Vagina (tissue), 2 donors: ENCODE measurements around the gene TRAF2. TPM values are rescaled to one million over a fixed set of nuclear protein-coding genes. Genes with fewer than 3 reads are reported as not detected.
A peak's percentile ranks its signal among the peaks of the same experiment; 100 is the strongest.

Source experiments
- DNase-seq, 2 donors: peaks; one replicate each; pipeline ENCODE4 v3.0.0-alpha.2; 2017; ENCODE audit errors: extremely low spot score in 2 of 2
- H3K27ac ChIP-seq: fragments of 200-600 bp; sonication (generic); one replicate; pipeline ENCODE4 v1.5.1; 2019
- H3K27me3 ChIP-seq: fragments of 200-600 bp; sonication (generic); one replicate; pipeline ENCODE4 v1.5.1; 2019
- H3K36me3 ChIP-seq, 2 donors: fragments of 200-600 bp; sonication (generic); one replicate each; pipeline ENCODE4 v1.5.1; 2017 to 2019
- H3K4me1 ChIP-seq: fragments of 200-600 bp; sonication (generic); one replicate; pipeline ENCODE4 v1.5.1; 2019
- H3K4me3 ChIP-seq, 2 donors: fragments of 200-600 bp; sonication (generic); 1 replicate in 1 of 2; 2 replicates in 1 of 2; pipeline ENCODE4 v1.5.1; 2016 to 2019
- H3K9me3 ChIP-seq: fragments of 200-600 bp; sonication (generic); one replicate; pipeline ENCODE4 v1.5.1; 2019
- POLR2A ChIP-seq, 2 donors: fragments of 450-650 bp; IDR thresholded peaks; one replicate each; pipeline ENCODE4 v1.6.1; 2017; ENCODE audit warnings: antibody characterized with exemption in 2 of 2, mild to moderate bottlenecking in 2 of 2, moderate library complexity in 2 of 2
- POLR2AphosphoS5 ChIP-seq, 2 donors: sonication (generic); formaldehyde crosslinking; IDR thresholded peaks; one replicate each; pipeline ENCODE4 v1.9.0; 2017; ENCODE audit warnings: antibody characterized with exemption in 2 of 2, mild to moderate bottlenecking in 2 of 2, low read depth in 1 of 2; ENCODE audit not compliant: insufficient read depth in 1 of 2
- intact Hi-C: fragments of 100-400 bp; cut with DNase I; formaldehyde crosslinking; loops from one replicate; pipeline ENCODE4 v1.15.1; 2023
- microRNA-seq: library from miRNA; unstranded; fragments of <30 nt; microRNA quantifications from one replicate; pipeline ENCODE4, GENCODE V29; 2017; ENCODE audit warnings: borderline number of aligned reads, borderline replicate concordance
- small RNA-seq: library from RNA; depleted of rRNA; stranded (forward); fragments of <200 nt; gene quantifications from one replicate; pipeline ENCODE3, GENCODE V24; 2016
- total RNA-seq: library from RNA; depleted of rRNA; stranded (reverse); fragments of >200 nt; gene quantifications from one replicate; pipeline ENCODE4 v1.2.3, GENCODE V29; 2016
- TF ChIP-seq, protein P1 (sequence below), 3 experiments: fragments of 450-650 bp in 2 of 3; fragments of 200-600 bp in 1 of 3; sonication (generic) in 1 of 3; IDR thresholded peaks; one replicate each; pipeline ENCODE4 v1.5.1; 2017 to 2019; ENCODE audit warnings: antibody characterized with exemption in 3 of 3, mild to moderate bottlenecking in 2 of 3, moderate library complexity in 2 of 3

The TRAF2 gene
- total RNA-seq, 1 donor from 2014 or later = 12.8 TPM

DNA sequence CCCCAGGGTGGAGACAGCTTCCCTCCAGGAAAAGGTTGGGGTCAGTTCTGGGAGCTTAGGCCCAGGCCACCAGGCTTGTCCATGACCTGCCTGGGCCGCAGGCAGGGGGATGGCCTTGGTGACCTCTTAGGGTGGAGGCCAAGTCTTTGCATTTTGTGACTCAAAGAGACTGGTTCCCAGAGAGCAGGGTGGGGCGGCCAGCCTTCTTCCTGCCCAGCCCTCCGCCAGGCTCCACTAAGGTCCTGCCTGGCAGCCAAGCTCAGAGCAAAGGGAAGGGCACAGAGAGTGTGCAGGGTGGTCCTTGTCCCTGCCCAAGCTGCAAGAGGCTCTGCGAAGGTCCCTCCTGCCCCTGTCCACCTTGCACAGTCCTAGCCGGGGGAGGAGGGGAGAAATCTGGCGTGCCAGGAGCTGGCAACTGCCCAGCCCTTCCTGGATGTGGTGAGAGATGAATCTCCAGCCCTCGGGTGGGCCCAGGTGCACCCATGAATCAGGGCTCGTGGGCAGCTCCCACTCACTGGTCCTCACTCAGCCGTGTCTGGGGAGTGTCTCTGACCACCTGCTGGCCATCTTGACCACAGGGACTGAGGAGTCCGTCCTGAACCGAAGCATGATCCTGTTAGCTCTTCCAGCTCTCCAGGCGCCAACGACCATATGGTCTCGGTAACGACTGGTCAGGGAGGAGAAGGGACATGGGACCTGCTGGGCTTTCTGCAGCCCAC, 88.7 kb downstream of the TRAF2 start:
- peaks cover 42% of the 10 kb centered on the region for H3K4me1 ChIP-seq
- H3K27me3 ChIP-seq = no peaks in the 10 kb centered on the region
- no peak for DNase-seq
- no peaks in the 10 kb centered on the region for H3K9me3 ChIP-seq
- intact Hi-C loops = no loop called here
- TF ChIP-seq POLR2AphosphoS5 (IDR thresholded peaks at IDR 0.05; ENCODE audit: insufficient read depth in 1 of 2, low read depth in 1 of 2) = peak in 1 of 2 donors; percentile 16
- TF ChIP-seq, protein P1, sequence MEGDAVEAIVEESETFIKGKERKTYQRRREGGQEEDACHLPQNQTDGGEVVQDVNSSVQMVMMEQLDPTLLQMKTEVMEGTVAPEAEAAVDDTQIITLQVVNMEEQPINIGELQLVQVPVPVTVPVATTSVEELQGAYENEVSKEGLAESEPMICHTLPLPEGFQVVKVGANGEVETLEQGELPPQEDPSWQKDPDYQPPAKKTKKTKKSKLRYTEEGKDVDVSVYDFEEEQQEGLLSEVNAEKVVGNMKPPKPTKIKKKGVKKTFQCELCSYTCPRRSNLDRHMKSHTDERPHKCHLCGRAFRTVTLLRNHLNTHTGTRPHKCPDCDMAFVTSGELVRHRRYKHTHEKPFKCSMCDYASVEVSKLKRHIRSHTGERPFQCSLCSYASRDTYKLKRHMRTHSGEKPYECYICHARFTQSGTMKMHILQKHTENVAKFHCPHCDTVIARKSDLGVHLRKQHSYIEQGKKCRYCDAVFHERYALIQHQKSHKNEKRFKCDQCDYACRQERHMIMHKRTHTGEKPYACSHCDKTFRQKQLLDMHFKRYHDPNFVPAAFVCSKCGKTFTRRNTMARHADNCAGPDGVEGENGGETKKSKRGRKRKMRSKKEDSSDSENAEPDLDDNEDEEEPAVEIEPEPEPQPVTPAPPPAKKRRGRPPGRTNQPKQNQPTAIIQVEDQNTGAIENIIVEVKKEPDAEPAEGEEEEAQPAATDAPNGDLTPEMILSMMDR (IDR thresholded peaks at IDR 0.05) = no peak
- no peak for TF ChIP-seq POLR2A (IDR thresholded peaks at IDR 0.05)
- H3K4me3 ChIP-seq = no peak overlapping the region
- H3K27ac ChIP-seq = peak overlapping the region; percentile 87
- no peaks in the 10 kb centered on the region for H3K36me3 ChIP-seq

DNA sequence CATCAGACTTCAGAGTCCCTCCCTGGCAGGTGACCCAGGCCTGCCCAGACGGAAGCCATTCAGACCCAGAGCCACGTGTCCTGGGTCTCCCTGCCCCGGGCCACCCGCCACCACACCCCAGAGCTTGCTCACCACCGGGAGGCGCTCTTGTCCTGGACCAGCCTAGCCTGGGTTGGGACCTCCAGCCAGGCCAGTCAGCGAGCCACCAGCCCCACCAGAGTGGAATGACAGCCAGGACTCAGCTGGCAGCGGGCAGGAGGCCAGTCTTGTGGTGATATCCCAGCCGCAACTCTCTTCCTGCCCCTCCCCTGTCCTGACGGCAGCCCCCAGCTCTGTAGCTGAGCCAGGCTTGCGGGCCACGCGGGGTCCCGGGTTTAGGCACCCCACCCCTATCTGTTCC, 89.3 kb downstream of the TRAF2 start:
- Histone ChIP-seq H3K27me3 (no peaks in the 10 kb centered on the region), H3K27ac (peak overlapping the region; percentile 87), H3K9me3 (no peaks in the 10 kb centered on the region), H3K36me3 (no peaks in the 10 kb centered on the region), H3K4me1 (peaks cover 43% of the 10 kb centered on the region), H3K4me3 (no peak overlapping the region)
- no peak for DNase-seq
- intact Hi-C loops = no loop called here
- TF ChIP-seq POLR2A (IDR thresholded peaks at IDR 0.05) = no peak
- TF ChIP-seq POLR2AphosphoS5 (IDR thresholded peaks at IDR 0.05; ENCODE audit: insufficient read depth in 1 of 2, low read depth in 1 of 2) = no peak
- TF ChIP-seq, protein P1 (IDR thresholded peaks at IDR 0.05) = no peak

Small RNAs within 50 kb of the gene (microRNA-seq; reads per million reads assigned to microRNA genes)
- not detected for gene MIR4479

Small RNAs within 50 kb of the gene (small RNA-seq; reads per million reads assigned to genes)
- gene MIR4479 = not detected

Other genes with a start within 250 kb of the TRAF2 start
- 272 TPM for gene EGFL7, start 223.6 kb upstream of the TRAF2 start, total RNA-seq
- 87.2 TPM for gene AGPAT2, start 199.1 kb upstream of the TRAF2 start, total RNA-seq
- gene DIPK1B, start 173.9 kb upstream of the TRAF2 start, total RNA-seq = 11.5 TPM
- gene LCN10, start 143.6 kb upstream of the TRAF2 start, total RNA-seq = 8.3 TPM
- 17.9 TPM for gene LCN6, start 138.0 kb upstream of the TRAF2 start, total RNA-seq
- gene LCN8, start 128.3 kb upstream of the TRAF2 start, total RNA-seq = not detected
- not detected for gene LCN15, start 122.0 kb upstream of the TRAF2 start, total RNA-seq
- 64.1 TPM for gene TMEM141, start 95.2 kb upstream of the TRAF2 start, total RNA-seq
- not detected for gene CCDC183, start 90.2 kb upstream of the TRAF2 start, total RNA-seq
- gene RABL6, start 78.6 kb upstream of the TRAF2 start, total RNA-seq = 31.7 TPM
- 1.2 TPM for gene AJM1, start 44.0 kb upstream of the TRAF2 start, total RNA-seq
- gene PHPT1, start 37.1 kb upstream of the TRAF2 start, total RNA-seq = 38.1 TPM
- gene MAMDC4, start 34.2 kb upstream of the TRAF2 start, total RNA-seq = 3.2 TPM
- gene EDF1, start 20.2 kb upstream of the TRAF2 start, total RNA-seq = 257 TPM
- gene FBXW5, start 58.2 kb downstream of the TRAF2 start, total RNA-seq = 125 TPM
- not detected for gene C8G, start 58.7 kb downstream of the TRAF2 start, total RNA-seq
- gene LCN12, start 65.8 kb downstream of the TRAF2 start, total RNA-seq = not detected
- gene PTGDS, start 91.0 kb downstream of the TRAF2 start, total RNA-seq = 301 TPM
- gene LCNL1, start 96.5 kb downstream of the TRAF2 start, total RNA-seq = 2.0 TPM
- 62.9 TPM for gene PAXX, start 105.9 kb downstream of the TRAF2 start, total RNA-seq
- 23.6 TPM for gene CLIC3, start 110.1 kb downstream of the TRAF2 start, total RNA-seq
- gene ABCA2, start 141.7 kb downstream of the TRAF2 start, total RNA-seq = 44.0 TPM
- not detected for gene FUT7, start 145.6 kb downstream of the TRAF2 start, total RNA-seq
- gene NPDC1, start 159.7 kb downstream of the TRAF2 start, total RNA-seq = 67.5 TPM
- gene ENTPD2, start 167.5 kb downstream of the TRAF2 start, total RNA-seq = 4.9 TPM
- 2.7 TPM for gene SAPCD2, start 184.0 kb downstream of the TRAF2 start, total RNA-seq
- gene UAP1L1, start 191.0 kb downstream of the TRAF2 start, total RNA-seq = 13.3 TPM
- gene MAN1B1, start 200.5 kb downstream of the TRAF2 start, total RNA-seq = 34.1 TPM
- gene DPP7, start 228.2 kb downstream of the TRAF2 start, total RNA-seq = 152 TPM